ENCODE results near the gene ZP3.
"Not testable (repeated sequence)": the region's sequence is repeated elsewhere in the genome, so short reads cannot be mapped to it uniquely, and the experiment has no call there.

ZP3 gene

GRCh38 chr7:76381814-76382213 lies 42.9 kb upstream of the ZP3 start:
- Histone ChIP-seq H3K27me3 (ENCODE audit: control insufficient read depth in 3 of 3, insufficient read depth in 3 of 3, low read depth in 1 of 3, low read length in 3 of 3) (no peaks in the 10 kb centered on the region), H3K4me1 (ENCODE audit: control insufficient read depth in 2 of 2, insufficient read depth in 1 of 2, low read depth in 1 of 2, low read length in 2 of 2) (peaks cover 0 to 2% of the 10 kb centered on the region in 2 donors), H2BK120ac (ENCODE audit: low read depth, low read length) (no peak overlapping the region), H4K8ac (ENCODE audit: low read depth, low read length) (no peak overlapping the region), H3K36me3 (replicated peaks in 1 of 2; ENCODE audit: control insufficient read depth in 2 of 2, insufficient read depth in 2 of 2, low read length in 2 of 2) (no peaks in the 10 kb centered on the region), H2BK15ac (ENCODE audit: low read length) (no peak overlapping the region), H3K14ac (ENCODE audit: low read length) (no peak overlapping the region), H3K4ac (ENCODE audit: low read length) (no peak overlapping the region), H2AFZ (ENCODE audit: low read length) (no peak overlapping the region), H3K4me2 (ENCODE audit: insufficient read depth, low read length, poor library complexity, severe bottlenecking) (no peak overlapping the region), H3K18ac (ENCODE audit: low read length) (no peak overlapping the region), H3K23ac (ENCODE audit: low read depth, low read length, poor library complexity) (no peak overlapping the region), H3K9me3 (replicated peaks in 1 of 2; ENCODE audit: control insufficient read depth in 2 of 2, insufficient read depth in 1 of 2, low read depth in 1 of 2, low read length in 2 of 2) (no peaks in the 10 kb centered on the region), H4K91ac (ENCODE audit: low read depth, low read length, poor library complexity) (no peak overlapping the region), H2BK5ac (ENCODE audit: low read length) (no peak overlapping the region), H3K4me3 (ENCODE audit: low read length in 2 of 2) (no peak overlapping the region), H2BK12ac (ENCODE audit: low read length) (no peak overlapping the region), H3K27ac (replicated peaks; ENCODE audit: low read length) (no peak overlapping the region), H3K9ac (ENCODE audit: low read depth, low read length, poor library complexity) (no peak overlapping the region), H2AK5ac (ENCODE audit: low read depth, low read length) (no peak overlapping the region), H3K79me1 (ENCODE audit: low read depth, low read length) (no peaks in the 10 kb centered on the region)
- DNase-seq (ENCODE audit: low spot score), result no peak
- WGBS, 2 donors (ENCODE audit: extremely low coverage in 2 of 2, insufficient read length in 2 of 2, insufficient replicate concordance in 1 of 2), result no CpG with 5 or more reads among the region's 7 CpGs

- H3K23ac ChIP-seq (ENCODE audit: low read depth, low read length, poor library complexity), result no peak overlapping the region
- H2BK12ac ChIP-seq (ENCODE audit: low read length), result no peak overlapping the region
- no peak overlapping the region for H4K8ac ChIP-seq (ENCODE audit: low read depth, low read length)
- no peak overlapping the region for H4K91ac ChIP-seq (ENCODE audit: low read depth, low read length, poor library complexity)
- peak overlapping the region; percentile 28 for H2AFZ ChIP-seq (ENCODE audit: low read length)
- no peak overlapping the region for H2BK120ac ChIP-seq (ENCODE audit: low read depth, low read length)
- DNase-seq (ENCODE audit: low spot score), result no peak
- H3K79me1 ChIP-seq (ENCODE audit: low read depth, low read length), result no peaks in the 10 kb centered on the region
- no peaks in the 10 kb centered on the region for H3K27me3 ChIP-seq (ENCODE audit: control insufficient read depth in 3 of 3, insufficient read depth in 3 of 3, low read depth in 1 of 3, low read length in 3 of 3)
- no peak overlapping the region for H3K9ac ChIP-seq (ENCODE audit: low read depth, low read length, poor library complexity)
- H3K4me3 ChIP-seq (ENCODE audit: low read length in 2 of 2), result no peak overlapping the region
- H2BK15ac ChIP-seq (ENCODE audit: low read length), result no peak overlapping the region
- H3K4ac ChIP-seq (ENCODE audit: low read length), result no peak overlapping the region
- no peak overlapping the region for H2AK5ac ChIP-seq (ENCODE audit: low read depth, low read length)
- no peak overlapping the region for H3K4me2 ChIP-seq (ENCODE audit: insufficient read depth, low read length, poor library complexity, severe bottlenecking)
- H3K18ac ChIP-seq (ENCODE audit: low read length), result no peak overlapping the region
- no peak overlapping the region for H2BK5ac ChIP-seq (ENCODE audit: low read length)
- no peak overlapping the region for H3K27ac ChIP-seq (replicated peaks; ENCODE audit: low read length)
- H3K36me3 ChIP-seq (replicated peaks in 1 of 2; ENCODE audit: control insufficient read depth in 2 of 2, insufficient read depth in 2 of 2, low read length in 2 of 2), result no peaks in the 10 kb centered on the region
- H3K14ac ChIP-seq (ENCODE audit: low read length), result no peak overlapping the region
- H3K4me1 ChIP-seq (ENCODE audit: control insufficient read depth in 2 of 2, insufficient read depth in 1 of 2, low read depth in 1 of 2, low read length in 2 of 2), result peaks cover 0 to 2% of the 10 kb centered on the region in 2 donors
- no peaks in the 10 kb centered on the region for H3K9me3 ChIP-seq (replicated peaks in 1 of 2; ENCODE audit: control insufficient read depth in 2 of 2, insufficient read depth in 1 of 2, low read depth in 1 of 2, low read length in 2 of 2)
- no CpG with 5 or more reads among the region's 13 CpGs for WGBS, 2 donors (ENCODE audit: extremely low coverage in 2 of 2, insufficient read length in 2 of 2, insufficient replicate concordance in 1 of 2)
Observed at GRCh38 chr7:76383089-76383944, 41.4 kb upstream of the ZP3 start.

GRCh38 chr7:76386691-76387260 lies 38.0 kb upstream of the ZP3 start:
- Histone ChIP-seq H3K18ac (ENCODE audit: low read length) (no peak overlapping the region), H3K23ac (ENCODE audit: low read depth, low read length, poor library complexity) (no peak overlapping the region), H2BK12ac (ENCODE audit: low read length) (no peak overlapping the region), H3K9me3 (replicated peaks in 1 of 2; ENCODE audit: control insufficient read depth in 2 of 2, insufficient read depth in 1 of 2, low read depth in 1 of 2, low read length in 2 of 2) (no peaks in the 10 kb centered on the region), H3K14ac (ENCODE audit: low read length) (no peak overlapping the region), H3K9ac (ENCODE audit: low read depth, low read length, poor library complexity) (no peak overlapping the region), H2BK5ac (ENCODE audit: low read length) (no peak overlapping the region), H4K8ac (ENCODE audit: low read depth, low read length) (no peak overlapping the region), H3K79me1 (ENCODE audit: low read depth, low read length) (no peaks in the 10 kb centered on the region), H3K4me3 (ENCODE audit: low read length in 2 of 2) (no peak overlapping the region), H3K4ac (ENCODE audit: low read length) (no peak overlapping the region), H4K91ac (ENCODE audit: low read depth, low read length, poor library complexity) (no peak overlapping the region), H2AFZ (ENCODE audit: low read length) (peak overlapping the region; percentile 13), H3K27ac (replicated peaks; ENCODE audit: low read length) (no peak overlapping the region), H3K4me1 (ENCODE audit: control insufficient read depth in 2 of 2, insufficient read depth in 1 of 2, low read depth in 1 of 2, low read length in 2 of 2) (peaks cover 6 to 7% of the 10 kb centered on the region in 2 donors), H3K27me3 (ENCODE audit: control insufficient read depth in 3 of 3, insufficient read depth in 3 of 3, low read depth in 1 of 3, low read length in 3 of 3) (no peaks in the 10 kb centered on the region), H2AK5ac (ENCODE audit: low read depth, low read length) (no peak overlapping the region), H2BK120ac (ENCODE audit: low read depth, low read length) (no peak overlapping the region), H2BK15ac (ENCODE audit: low read length) (no peak overlapping the region), H3K36me3 (replicated peaks in 1 of 2; ENCODE audit: control insufficient read depth in 2 of 2, insufficient read depth in 2 of 2, low read length in 2 of 2) (no peaks in the 10 kb centered on the region), H3K4me2 (ENCODE audit: insufficient read depth, low read length, poor library complexity, severe bottlenecking) (no peak overlapping the region)
- no peak for DNase-seq (ENCODE audit: low spot score)
- no CpG with 5 or more reads among the region's 11 CpGs for WGBS, 2 donors (ENCODE audit: extremely low coverage in 2 of 2, insufficient read length in 2 of 2, insufficient replicate concordance in 1 of 2)

GRCh38 chr7:76387789-76388188 lies 37.0 kb upstream of the ZP3 start:
- H2BK5ac ChIP-seq (ENCODE audit: low read length); H3K27ac ChIP-seq (replicated peaks; ENCODE audit: low read length); H3K23ac ChIP-seq (ENCODE audit: low read depth, low read length, poor library complexity); H2AFZ ChIP-seq (ENCODE audit: low read length); H2BK15ac ChIP-seq (ENCODE audit: low read length); H3K14ac ChIP-seq (ENCODE audit: low read length); H3K4ac ChIP-seq (ENCODE audit: low read length); H3K36me3 ChIP-seq (replicated peaks in 1 of 2; ENCODE audit: control insufficient read depth in 2 of 2, insufficient read depth in 2 of 2, low read length in 2 of 2); H3K9ac ChIP-seq (ENCODE audit: low read depth, low read length, poor library complexity); H4K8ac ChIP-seq (ENCODE audit: low read depth, low read length); H3K4me2 ChIP-seq (ENCODE audit: insufficient read depth, low read length, poor library complexity, severe bottlenecking); H3K4me3 ChIP-seq (ENCODE audit: low read length in 2 of 2); H3K9me3 ChIP-seq (replicated peaks in 1 of 2; ENCODE audit: control insufficient read depth in 2 of 2, insufficient read depth in 1 of 2, low read depth in 1 of 2, low read length in 2 of 2); DNase-seq (ENCODE audit: low spot score); H3K27me3 ChIP-seq (ENCODE audit: control insufficient read depth in 3 of 3, insufficient read depth in 3 of 3, low read depth in 1 of 3, low read length in 3 of 3); H2BK12ac ChIP-seq (ENCODE audit: low read length); H3K18ac ChIP-seq (ENCODE audit: low read length); H2BK120ac ChIP-seq (ENCODE audit: low read depth, low read length); H3K4me1 ChIP-seq (ENCODE audit: control insufficient read depth in 2 of 2, insufficient read depth in 1 of 2, low read depth in 1 of 2, low read length in 2 of 2); H3K79me1 ChIP-seq (ENCODE audit: low read depth, low read length); H2AK5ac ChIP-seq (ENCODE audit: low read depth, low read length); H4K91ac ChIP-seq (ENCODE audit: low read depth, low read length, poor library complexity): not testable (repeated sequence)
- WGBS, 2 donors (ENCODE audit: extremely low coverage in 2 of 2, insufficient read length in 2 of 2, insufficient replicate concordance in 1 of 2), result no CpG with 5 or more reads among the region's 6 CpGs
